ENCODE data around the gene RPS15.
"Not testable (repeated sequence)": the region's sequence is repeated elsewhere in the genome, so short reads cannot be mapped to it uniquely, and the experiment has no call there.

The RPS15 gene

DNA sequence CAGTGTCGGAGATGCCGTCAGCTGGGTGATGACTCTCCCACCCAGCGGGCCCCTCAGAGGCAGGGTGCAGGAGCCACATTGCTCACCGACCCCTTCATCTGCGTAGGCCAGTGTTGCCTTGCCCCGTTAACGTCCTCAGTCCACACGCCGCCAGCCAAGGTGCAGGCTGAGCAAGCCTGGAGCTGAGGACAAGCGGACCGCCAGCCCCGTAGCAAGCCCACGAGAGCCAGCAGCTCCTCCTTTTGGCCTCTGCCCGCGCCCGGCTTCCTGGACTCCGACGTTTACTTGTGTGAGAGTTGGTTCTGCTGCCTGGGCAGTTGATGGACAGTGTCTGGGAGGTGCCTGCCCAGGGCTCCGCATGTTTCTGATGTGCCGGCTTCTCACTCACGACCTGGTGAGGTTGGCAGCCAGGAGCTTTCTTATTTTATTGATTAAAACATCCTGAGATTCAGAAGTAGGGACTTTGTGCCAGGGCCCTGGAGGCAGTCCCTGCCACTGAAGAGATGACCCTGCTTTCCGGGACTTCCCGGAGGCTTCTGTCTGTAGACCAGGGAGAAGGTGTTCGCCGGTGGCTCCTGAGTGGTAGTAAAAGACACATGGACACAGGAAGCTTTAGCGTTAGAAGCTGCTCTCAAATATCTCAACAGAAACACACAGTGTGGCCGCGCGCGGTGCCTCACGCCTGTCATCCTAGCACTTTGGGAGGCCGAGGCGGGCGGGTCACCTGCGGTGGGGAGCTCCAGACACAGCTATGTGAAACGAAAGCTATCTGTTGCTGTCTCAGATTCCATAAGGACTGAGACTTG, 25.0 kb upstream of the RPS15 start:
- Histone ChIP-seq H3K27ac (no peak overlapping the region; a peak in 1 of 22 replicates), H3K36me3 (peaks cover 55 to 95% (median 89%) of the 10 kb centered on the region in 11 experiments), H3K9ac (peak overlapping the region in 7 of 11 experiments; percentile 15 to 100 (median 29); a peak in 7 of 22 replicates), H3K9me3 (replicated peaks in 1 of 11) (no peaks in the 10 kb centered on the region), H3K4me2 (peak overlapping the region in 3 of 11 experiments; percentile 94 to 99 (median 96); a peak in 3 of 22 replicates), H4K20me1 (peaks cover 98 to 100% (median 99%) of the 10 kb centered on the region in 11 experiments), H3K27me3 (no peaks in the 10 kb centered on the region; a peak in 1 of 22 replicates), H3K4me1 (peaks cover 45 to 83% (median 68%) of the 10 kb centered on the region in 10 experiments), H3K4me3 (no peak overlapping the region)
- TF ChIP-seq Cebpa-rat (IDR thresholded peaks at IDR 0.05): no peak

DNA sequence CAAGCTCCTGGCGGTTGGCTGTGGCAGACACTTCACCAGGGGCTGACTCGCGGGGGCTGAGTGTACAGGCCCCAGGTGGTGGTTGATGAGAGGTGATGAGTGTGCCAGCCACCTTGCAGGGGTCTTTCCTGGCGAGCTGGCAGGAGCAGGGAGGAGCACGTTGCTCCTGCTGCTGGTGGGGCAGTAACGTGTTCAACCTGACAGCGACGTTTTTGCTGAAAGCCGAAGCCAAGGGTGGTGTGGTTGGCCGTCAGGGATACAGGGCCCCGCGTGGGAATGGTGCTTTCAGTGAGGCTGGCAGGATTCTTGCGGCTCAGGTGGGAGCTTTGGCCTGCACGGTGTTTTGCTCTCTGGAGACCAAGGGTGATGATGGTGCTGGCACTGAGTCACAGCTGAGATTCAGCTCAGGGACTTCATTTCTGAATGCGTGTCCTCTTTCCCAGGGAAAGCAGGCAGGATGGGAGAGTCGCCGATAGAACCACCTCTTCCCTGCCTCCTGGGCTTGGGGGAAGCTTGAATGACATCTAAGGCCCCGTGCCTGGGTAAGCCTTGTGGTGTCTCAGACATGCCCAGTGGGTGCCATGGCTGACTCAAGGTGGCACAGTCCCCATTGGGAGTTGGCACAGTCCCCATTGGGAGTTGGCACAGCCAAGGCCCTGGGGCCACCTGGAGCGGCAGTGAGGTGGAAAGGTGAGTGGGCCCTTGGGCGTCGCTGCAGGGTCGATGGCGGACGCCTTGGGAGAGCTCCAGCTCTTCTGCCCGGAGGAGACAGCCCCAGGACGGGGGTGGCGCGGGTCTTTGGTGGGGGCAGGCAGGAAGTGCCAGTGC, 22.0 kb upstream of the RPS15 start:
- Histone ChIP-seq H3K27me3 (no peaks in the 10 kb centered on the region; a peak in 1 of 22 replicates), H3K27ac (peak overlapping the region in 7 of 11 experiments; percentile 7 to 53 (median 30); a peak in 10 of 22 replicates), H3K4me2 (peak overlapping the region in 8 of 11 experiments; percentile 7 to 81 (median 53); a peak in 12 of 22 replicates), H4K20me1 (peaks cover 98 to 100% (median 100%) of the 10 kb centered on the region in 11 experiments), H3K9me3 (replicated peaks in 1 of 11) (no peaks in the 10 kb centered on the region), H3K36me3 (peaks cover 75 to 100% (median 93%) of the 10 kb centered on the region in 11 experiments), H3K9ac (peak overlapping the region in 9 of 11 experiments; percentile 10 to 70 (median 48); a peak in 13 of 22 replicates), H3K4me1 (peaks cover 21 to 59% (median 45%) of the 10 kb centered on the region in 10 experiments; a peak in 19 of 20 replicates), H3K4me3 (no peak overlapping the region)
- TF ChIP-seq Cebpa-rat (IDR thresholded peaks at IDR 0.05): no peak

DNA sequence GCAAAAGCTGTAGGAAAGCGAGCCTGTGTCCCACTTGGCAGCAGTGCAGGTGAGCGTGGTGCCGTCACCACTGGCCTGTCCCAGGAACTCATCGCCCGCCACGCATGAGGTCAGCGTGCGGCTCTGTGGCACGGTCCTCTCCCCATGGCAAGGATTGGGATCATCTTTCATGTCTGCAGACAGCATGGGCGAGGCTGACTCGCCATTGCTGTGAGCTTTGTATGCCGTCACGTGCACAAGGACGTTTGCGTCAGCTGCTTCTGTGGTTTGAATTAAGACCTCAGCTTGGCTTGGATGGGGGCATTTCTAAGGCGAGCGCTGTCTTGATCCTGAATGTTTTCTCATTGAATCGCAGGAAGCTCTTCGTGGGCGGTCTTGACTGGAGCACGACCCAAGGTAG, 21.1 kb upstream of the RPS15 start:
- TF ChIP-seq Cebpa-rat (IDR thresholded peaks at IDR 0.05): no peak
- Histone ChIP-seq H3K27ac (no peak overlapping the region), H3K36me3 (peaks cover 77 to 100% (median 95%) of the 10 kb centered on the region in 11 experiments), H3K4me2 (no peak overlapping the region), H3K4me1 (peaks cover 13 to 59% (median 41%) of the 10 kb centered on the region in 10 experiments; a peak in 19 of 20 replicates), H3K4me3 (no peak overlapping the region), H4K20me1 (peaks cover 98 to 100% (median 100%) of the 10 kb centered on the region in 11 experiments), H3K9ac (peak overlapping the region in 7 of 11 experiments; percentile 3 to 35 (median 15); a peak in 8 of 22 replicates), H3K27me3 (no peaks in the 10 kb centered on the region; a peak in 1 of 22 replicates), H3K9me3 (replicated peaks in 1 of 11) (no peaks in the 10 kb centered on the region)

DNA sequence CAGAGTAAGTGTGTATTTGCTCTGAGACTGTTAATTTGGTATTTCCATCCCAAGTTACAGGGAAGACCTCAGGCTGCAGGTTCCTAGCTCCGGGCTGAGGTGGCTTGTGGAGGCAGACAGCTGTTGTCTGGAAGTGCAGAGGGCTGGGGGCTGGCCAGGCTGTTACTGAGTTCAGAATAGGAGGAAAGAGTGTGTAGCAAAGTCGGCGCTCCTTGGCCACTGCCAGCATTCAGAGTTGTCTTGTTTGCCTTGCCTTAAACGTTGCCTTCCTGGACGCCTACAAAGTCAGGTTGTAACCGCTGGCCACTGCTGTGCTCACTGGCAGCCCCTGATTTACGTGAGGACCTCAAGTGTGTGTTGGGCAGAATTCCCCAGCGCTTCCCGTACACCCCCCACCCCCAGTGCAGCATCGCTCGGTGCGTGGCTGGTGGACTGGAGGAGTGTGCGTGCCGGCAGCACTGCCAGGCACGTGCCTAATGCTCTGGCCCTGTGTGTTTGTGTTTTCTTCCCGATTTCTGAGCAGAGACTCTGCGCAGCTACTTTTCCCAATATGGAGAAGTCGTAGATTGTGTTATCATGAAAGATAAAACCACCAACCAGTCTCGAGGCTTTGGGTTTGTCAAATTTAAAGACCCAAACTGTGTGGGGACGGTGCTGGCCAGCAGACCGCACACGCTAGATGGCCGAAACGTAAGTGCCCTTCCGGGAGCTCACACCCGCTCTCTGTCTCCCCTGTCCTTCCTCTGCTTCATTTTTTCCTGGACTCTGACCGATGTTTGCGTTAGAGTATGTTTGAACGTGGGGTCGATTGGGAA, 20.3 kb upstream of the RPS15 start:
- Histone ChIP-seq H3K4me2 (no peak overlapping the region), H3K9me3 (replicated peaks in 1 of 11) (no peaks in the 10 kb centered on the region), H3K4me3 (no peak overlapping the region), H4K20me1 (peaks cover 98 to 100% (median 100%) of the 10 kb centered on the region in 11 experiments), H3K4me1 (peaks cover 18 to 59% (median 41%) of the 10 kb centered on the region in 10 experiments), H3K27ac (no peak overlapping the region), H3K9ac (peak overlapping the region in 7 of 11 experiments; percentile 3 to 35 (median 15); a peak in 9 of 22 replicates), H3K36me3 (peaks cover 77 to 100% (median 95%) of the 10 kb centered on the region in 11 experiments), H3K27me3 (no peaks in the 10 kb centered on the region; a peak in 1 of 22 replicates)
- no peak for TF ChIP-seq Cebpa-rat (IDR thresholded peaks at IDR 0.05)

GRCh38 chr19:1418496-1418775, 19.8 kb upstream of the RPS15 start:
- no peak overlapping the region for H3K4me3 ChIP-seq
- H3K9me3 ChIP-seq (replicated peaks in 1 of 11): no peaks in the 10 kb centered on the region
- H3K9ac ChIP-seq: peak overlapping the region in 2 of 11 experiments; percentile 12 to 18; a peak in 1 of 22 replicates
- H3K4me2 ChIP-seq: no peak overlapping the region
- TF ChIP-seq Cebpa-rat (IDR thresholded peaks at IDR 0.05): no peak
- no peaks in the 10 kb centered on the region; a peak in 1 of 22 replicates for H3K27me3 ChIP-seq
- peaks cover 24 to 59% (median 43%) of the 10 kb centered on the region in 10 experiments for H3K4me1 ChIP-seq
- H3K27ac ChIP-seq: no peak overlapping the region
- peaks cover 98 to 100% (median 100%) of the 10 kb centered on the region in 11 experiments for H4K20me1 ChIP-seq
- H3K36me3 ChIP-seq: peaks cover 77 to 100% (median 95%) of the 10 kb centered on the region in 11 experiments

GRCh38 chr19:1418951-1419738, 19.1 kb upstream of the RPS15 start:
- peak overlapping the region in 2 of 11 experiments; percentile 1 to 19; a peak in 1 of 22 replicates for H3K9ac ChIP-seq
- peaks cover 31 to 60% (median 48%) of the 10 kb centered on the region in 10 experiments for H3K4me1 ChIP-seq
- no peaks in the 10 kb centered on the region; a peak in 1 of 22 replicates for H3K27me3 ChIP-seq
- peaks cover 80 to 99% (median 96%) of the 10 kb centered on the region in 11 experiments for H3K36me3 ChIP-seq
- H3K4me3 ChIP-seq: no peak overlapping the region
- H3K4me2 ChIP-seq: no peak overlapping the region
- TF ChIP-seq Cebpa-rat (IDR thresholded peaks at IDR 0.05): no peak
- peaks cover 97 to 100% (median 100%) of the 10 kb centered on the region in 11 experiments for H4K20me1 ChIP-seq
- H3K27ac ChIP-seq: no peak overlapping the region
- no peaks in the 10 kb centered on the region for H3K9me3 ChIP-seq (replicated peaks in 1 of 11)

- Histone ChIP-seq H3K4me1 (peaks cover 39 to 59% (median 51%) of the 10 kb centered on the region in 10 experiments), H4K20me1 (peaks cover 96 to 100% (median 99%) of the 10 kb centered on the region in 11 experiments), H3K36me3 (peaks cover 87 to 97% (median 96%) of the 10 kb centered on the region in 11 experiments)
- not testable (repeated sequence) for H3K27ac ChIP-seq; H3K27me3 ChIP-seq; H3K9ac ChIP-seq; H3K9me3 ChIP-seq (replicated peaks in 1 of 11); H3K4me3 ChIP-seq; H3K4me2 ChIP-seq
Observed at GRCh38 chr19:1420085-1420484, 18.1 kb upstream of the RPS15 start.

All from BLaER1 treated with 17β-estradiol and CSF1 and Interleukin-3, amounts not matched to agents 10 nM and 100 nM (cell line).